Raji (cell line): ENCODE data around the gene DENND2D.

Source experiments
- POLR2A ChIP-seq: IDR thresholded peaks from 2 replicates; pipeline ENCODE4 v1.6.1; 2011; ENCODE audit warnings: low read depth, low read length, control low read depth; ENCODE audit not compliant: insufficient read depth

Gene DENND2D

GRCh38 chr1:111212634-111213335 lies 12.3 kb upstream of the DENND2D start:
- TF ChIP-seq POLR2A, result no peak

GRCh38 chr1:111211921-111212320 lies 11.5 kb upstream of the DENND2D start:
- no peak for TF ChIP-seq POLR2A

- no peak for TF ChIP-seq POLR2A
These were observed 9.2 kb upstream of the DENND2D start for GRCh38 chr1:111209622-111210021.

DNA sequence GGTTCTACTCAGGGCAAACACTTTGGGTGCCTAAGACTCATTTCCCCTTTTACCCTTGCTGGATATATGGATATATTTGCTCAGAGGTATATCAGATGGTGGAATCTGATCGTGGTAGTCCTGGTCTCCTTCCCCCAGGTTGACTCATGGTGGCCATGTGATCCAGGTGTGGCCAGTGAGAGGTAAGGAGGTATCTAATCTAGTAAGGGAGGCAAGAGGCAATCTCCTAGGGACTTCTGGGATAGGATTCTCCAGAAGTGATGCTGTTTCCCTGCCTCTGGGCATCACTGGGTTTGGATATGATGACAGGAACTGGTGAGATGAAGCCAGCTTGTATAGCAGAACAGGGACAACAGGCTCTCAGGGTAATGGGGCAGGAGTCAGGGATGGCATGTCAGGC lies 8.5 kb upstream of the DENND2D start:
- TF ChIP-seq POLR2A, result no peak

- no peak for TF ChIP-seq POLR2A
These were observed 5.2 kb upstream of the DENND2D start for GRCh38 chr1:111205714-111206050.

GRCh38 chr1:111204983-111205713 lies 4.7 kb upstream of the DENND2D start:
- no peak for TF ChIP-seq POLR2A

- TF ChIP-seq POLR2A, result peak; percentile 23; the same call in 1 of the 2 replicates
These were observed 3.9 kb upstream of the DENND2D start for GRCh38 chr1:111204201-111204982.

GRCh38 chr1:111203681-111204200 lies 3.3 kb upstream of the DENND2D start:
- TF ChIP-seq POLR2A, result peak; percentile 63

DNA sequence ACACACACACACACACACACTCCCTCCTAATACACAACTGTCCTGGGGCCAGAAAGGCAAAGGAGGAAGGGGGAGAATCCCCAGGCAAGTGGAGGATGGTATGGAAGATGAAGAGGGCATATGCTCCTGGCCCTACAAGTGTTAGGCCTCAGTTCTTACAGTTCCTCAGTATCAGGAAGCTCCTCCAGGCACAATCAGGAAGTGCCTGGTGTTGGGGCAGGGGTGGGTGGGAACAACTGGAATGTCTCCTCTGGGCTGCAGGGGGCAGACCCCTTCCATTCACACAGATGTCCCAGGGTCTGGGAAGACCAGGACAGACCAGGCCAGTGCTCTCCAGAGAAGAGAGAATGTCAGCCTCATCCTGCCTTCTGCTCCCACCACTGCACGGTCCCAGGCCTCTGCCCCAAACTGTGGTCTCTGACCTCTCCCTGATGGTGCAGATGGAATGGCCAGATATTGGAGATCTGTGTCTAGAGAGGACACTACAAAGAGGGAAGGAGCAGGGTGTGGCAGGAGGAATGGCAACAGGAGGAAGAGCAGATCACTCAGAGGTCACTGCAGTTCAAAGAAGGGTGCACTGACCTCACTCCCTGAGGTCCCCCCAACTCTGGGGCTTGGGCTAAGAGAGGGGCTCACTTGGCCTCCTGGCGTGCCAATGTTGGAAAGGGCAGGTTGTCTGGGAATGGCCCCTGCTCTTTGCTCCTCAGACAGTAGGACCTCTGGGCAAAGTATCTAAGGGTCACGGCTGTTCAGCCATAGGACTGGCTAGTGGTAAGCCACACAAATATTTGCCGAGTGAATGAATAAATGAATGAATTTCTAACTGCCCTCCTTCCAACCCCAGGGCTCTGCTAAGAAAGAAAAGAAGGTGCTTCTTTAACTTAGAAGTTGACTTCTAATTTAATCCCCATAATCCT lies 2.5 kb upstream of the DENND2D start:
- TF ChIP-seq POLR2A, result no peak

DNA sequence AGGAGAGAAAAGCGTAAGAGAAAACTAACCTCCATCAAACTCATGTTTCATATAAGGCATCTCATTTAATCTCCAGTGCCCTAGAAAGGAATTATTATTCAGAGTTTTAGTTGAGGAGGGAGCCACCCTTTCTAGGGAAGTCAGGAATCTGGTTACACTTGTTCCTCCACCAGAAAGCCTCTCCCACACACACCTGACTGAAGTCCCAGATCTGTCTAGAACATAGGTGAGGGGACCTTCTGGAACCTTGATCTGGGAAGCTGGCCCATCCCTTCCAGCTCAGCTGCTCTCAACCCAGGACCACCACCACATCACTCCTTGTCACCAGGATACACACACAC lies 1.9 kb upstream of the DENND2D start:
- TF ChIP-seq POLR2A, result no peak

DNA sequence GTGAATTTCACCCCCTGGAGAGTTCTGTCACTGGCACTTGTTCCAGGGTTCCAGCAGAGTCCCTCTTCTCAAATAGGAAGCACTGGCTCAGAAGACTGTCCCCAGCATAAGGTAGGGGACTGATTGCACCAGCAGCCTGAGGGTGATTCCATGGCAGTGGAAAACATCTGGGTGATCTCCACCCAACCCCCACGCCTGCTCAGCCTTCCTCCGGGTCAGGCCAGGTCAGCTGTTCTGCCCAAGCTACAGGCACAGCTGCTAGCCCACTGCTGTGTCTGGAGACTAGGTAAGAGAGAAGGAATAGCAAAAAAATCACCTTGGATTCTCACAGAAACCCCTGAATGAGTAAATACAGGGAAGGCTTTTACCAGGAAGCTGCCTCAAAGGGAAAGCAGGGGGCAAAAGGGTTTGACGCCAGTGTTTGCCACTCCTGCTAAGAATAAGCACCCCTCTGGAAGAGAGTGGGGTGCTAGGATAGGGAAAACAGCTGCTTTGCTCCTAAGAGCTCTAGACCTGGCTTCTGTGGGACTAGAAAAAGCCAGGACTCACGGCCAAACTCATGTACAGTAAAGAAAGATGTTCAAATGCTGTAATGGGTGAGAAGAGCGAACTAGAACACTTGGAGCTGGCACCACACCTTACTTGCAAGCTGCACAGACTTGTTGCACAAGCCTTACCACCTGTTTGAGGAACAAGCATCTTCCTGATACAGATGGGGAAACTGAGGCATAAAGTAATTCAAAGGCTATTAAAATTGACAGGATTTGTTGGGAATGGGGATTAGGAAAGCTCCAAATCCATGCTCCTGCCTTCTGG lies 1.0 kb upstream of the DENND2D start:
- TF ChIP-seq POLR2A, result no peak

DNA sequence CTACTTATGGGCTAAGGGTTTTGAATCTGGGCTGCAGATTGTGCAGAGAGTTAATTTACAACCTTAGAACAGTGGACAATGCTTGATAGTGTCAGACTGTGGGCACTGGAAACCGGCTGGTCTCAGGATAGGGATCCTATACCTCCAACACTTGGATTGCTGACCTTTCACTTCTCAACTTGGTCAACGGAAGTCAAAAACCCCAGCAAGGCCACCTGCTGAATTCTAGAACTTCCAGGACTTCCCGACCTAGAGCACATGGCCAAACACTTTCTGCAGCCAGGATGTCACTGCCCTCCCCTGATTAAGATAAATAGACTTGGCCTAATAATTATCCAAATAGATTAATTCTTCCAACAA lies 336 bp upstream of the DENND2D start:
- TF ChIP-seq POLR2A, result no peak

- no peak for TF ChIP-seq POLR2A
These were observed 1.1 kb downstream of the DENND2D start for GRCh38 chr1:111199329-111199728.

DNA sequence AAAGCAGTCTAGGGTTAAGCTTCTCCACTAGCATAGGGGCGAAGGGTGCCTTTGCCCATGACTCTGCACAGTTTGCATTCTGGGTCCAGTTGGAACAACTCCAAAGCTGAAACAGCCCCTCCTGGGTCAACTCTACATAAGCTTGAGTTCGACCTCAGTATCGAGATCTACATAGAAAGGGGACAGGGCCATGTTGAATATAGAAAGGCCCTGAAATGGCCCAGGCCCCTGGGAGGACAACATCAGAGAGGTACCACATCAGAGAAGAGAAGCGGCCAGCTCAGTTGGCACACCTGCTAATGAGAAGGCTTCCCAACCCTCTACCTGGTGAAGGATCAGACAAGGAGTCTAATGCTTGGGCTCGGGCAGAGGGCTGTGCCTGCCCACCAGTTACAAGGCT lies 1.6 kb downstream of the DENND2D start:
- TF ChIP-seq POLR2A, result no peak
